KMS-11 (cell line): Measurements from ENCODE around the gene ENO4.

Experiments
- H2AFZ ChIP-seq: fragments of 200-600 bp; sonication (generic); 2 replicates; pipeline ENCODE4 v1.6.1; 2016; ENCODE audit warnings: antibody characterized with exemption, mixed run types, low read depth
- H3K27ac ChIP-seq: fragments of 200-600 bp; sonication (generic); 2 replicates; pipeline ENCODE4 v1.6.1; 2016; ENCODE audit warnings: mild to moderate bottlenecking, mixed run types
- H3K27me3 ChIP-seq: fragments of 200-600 bp; sonication (generic); 2 replicates; pipeline ENCODE4 v1.6.1; 2017; ENCODE audit warnings: mild to moderate bottlenecking, low read depth, mixed run types, moderate library complexity; ENCODE audit not compliant: insufficient read depth
- H3K36me3 ChIP-seq: fragments of 200-600 bp; sonication (generic); 2 replicates; pipeline ENCODE4 v1.6.1; 2017; ENCODE audit warnings: mild to moderate bottlenecking, mixed run types; ENCODE audit not compliant: insufficient read depth
- H3K4me1 ChIP-seq: fragments of 200-600 bp; sonication (generic); 2 replicates; pipeline ENCODE4 v1.6.1; 2016; ENCODE audit warnings: mild to moderate bottlenecking, low read depth, mixed run types; ENCODE audit not compliant: poor library complexity, severe bottlenecking
- H3K4me2 ChIP-seq: fragments of 200-600 bp; sonication (generic); 2 replicates; pipeline ENCODE4 v1.7.0; 2016; ENCODE audit warnings: mild to moderate bottlenecking, mixed run types
- H3K4me3 ChIP-seq: fragments of 200-600 bp; sonication (generic); IDR thresholded peaks from 2 replicates; pipeline ENCODE4 v1.6.1; 2017; ENCODE audit warnings: low read depth, low read length, mixed read lengths; ENCODE audit not compliant: insufficient read depth
- H3K79me2 ChIP-seq: fragments of 200-600 bp; sonication (generic); 2 replicates; pipeline ENCODE4 v1.6.1; 2016; ENCODE audit warnings: low read depth, mixed run types; ENCODE audit not compliant: insufficient read depth
- H3K9ac ChIP-seq: fragments of 200-600 bp; sonication (generic); 2 replicates; pipeline ENCODE4 v1.6.1; 2016; ENCODE audit warnings: mild to moderate bottlenecking, mixed run types
- H4K20me1 ChIP-seq: fragments of 200-600 bp; sonication (generic); 2 replicates; pipeline ENCODE4 v1.6.1; 2016; ENCODE audit warnings: mild to moderate bottlenecking, mixed run types; ENCODE audit not compliant: insufficient read depth
- CTCF ChIP-seq: fragments of 200-600 bp; sonication (generic); conservative IDR thresholded peaks from 2 replicates; pipeline ENCODE4 v1.6.1; 2017; ENCODE audit warnings: low read depth, mild to moderate bottlenecking, antibody characterized with exemption, low read length, moderate library complexity, mixed read lengths

The ENO4 gene

GRCh38 chr10:116810120-116810500, 39.2 kb upstream of the ENO4 start:
- H3K4me2 ChIP-seq = no peak overlapping the region
- H2AFZ ChIP-seq = no peak overlapping the region
- H3K4me3 ChIP-seq = no peak overlapping the region
- no peak for TF ChIP-seq CTCF
- H3K27ac ChIP-seq = no peak overlapping the region
- no peaks in the 10 kb centered on the region for H4K20me1 ChIP-seq
- H3K36me3 ChIP-seq = no peaks in the 10 kb centered on the region
- H3K79me2 ChIP-seq = no peaks in the 10 kb centered on the region
- no peaks in the 10 kb centered on the region for H3K27me3 ChIP-seq
- no peaks in the 10 kb centered on the region for H3K4me1 ChIP-seq
- H3K9ac ChIP-seq = no peak overlapping the region

GRCh38 chr10:116810895-116811294, 38.4 kb upstream of the ENO4 start:
- H4K20me1 ChIP-seq = no peaks in the 10 kb centered on the region
- no peak overlapping the region for H3K4me3 ChIP-seq
- no peak overlapping the region for H3K4me2 ChIP-seq
- no peak overlapping the region for H2AFZ ChIP-seq
- H3K36me3 ChIP-seq = no peaks in the 10 kb centered on the region
- H3K27ac ChIP-seq = no peak overlapping the region
- no peak overlapping the region for H3K9ac ChIP-seq
- TF ChIP-seq CTCF = no peak
- no peaks in the 10 kb centered on the region for H3K79me2 ChIP-seq
- H3K4me1 ChIP-seq = no peaks in the 10 kb centered on the region
- no peaks in the 10 kb centered on the region for H3K27me3 ChIP-seq

- Histone ChIP-seq H3K4me3 (no peak overlapping the region), H4K20me1 (no peaks in the 10 kb centered on the region), H3K36me3 (no peaks in the 10 kb centered on the region), H2AFZ (no peak overlapping the region), H3K79me2 (no peaks in the 10 kb centered on the region), H3K4me1 (no peaks in the 10 kb centered on the region), H3K27me3 (no peaks in the 10 kb centered on the region), H3K4me2 (no peak overlapping the region), H3K9ac (no peak overlapping the region), H3K27ac (no peak overlapping the region)
- no peak for TF ChIP-seq CTCF
Observed at GRCh38 chr10:116811691-116812090, 37.6 kb upstream of the ENO4 start.

- Histone ChIP-seq H3K36me3 (no peaks in the 10 kb centered on the region), H2AFZ (no peak overlapping the region), H3K27ac (no peak overlapping the region), H4K20me1 (no peaks in the 10 kb centered on the region), H3K9ac (no peak overlapping the region), H3K27me3 (no peaks in the 10 kb centered on the region), H3K4me1 (no peaks in the 10 kb centered on the region), H3K79me2 (no peaks in the 10 kb centered on the region), H3K4me2 (no peak overlapping the region), H3K4me3 (no peak overlapping the region)
- TF ChIP-seq CTCF = no peak
Observed at GRCh38 chr10:116815641-116816415, 33.5 kb upstream of the ENO4 start.
